Adrenal gland (tissue), 5 donors: ENCODE measurements around the gene GALNTL6.

ENCODE experiments used
- POLR2A ChIP-seq, 2 donors: fragments of 450-650 bp; IDR thresholded peaks; one replicate each; pipeline ENCODE4 v1.6.1; 2017; ENCODE audit warnings: antibody characterized with exemption in 2 of 2, mild to moderate bottlenecking in 2 of 2, moderate library complexity in 1 of 2
- TF ChIP-seq, protein P1 (sequence below), 6 experiments: fragments of 450-650 bp in 4 of 6; fragments of 200-600 bp in 2 of 6; sonication (generic) in 1 of 6; IDR thresholded peaks; 1 replicate in 5 of 6; 2 replicates in 1 of 6; pipeline versions ENCODE4 v1.5.1 to v1.8.0; 2016 to 2021; ENCODE audit warnings: antibody characterized with exemption in 6 of 6, mild to moderate bottlenecking in 2 of 6, moderate library complexity in 1 of 6
- donor health status: DM: no; HTN: no; CAD: no.

DNA sequence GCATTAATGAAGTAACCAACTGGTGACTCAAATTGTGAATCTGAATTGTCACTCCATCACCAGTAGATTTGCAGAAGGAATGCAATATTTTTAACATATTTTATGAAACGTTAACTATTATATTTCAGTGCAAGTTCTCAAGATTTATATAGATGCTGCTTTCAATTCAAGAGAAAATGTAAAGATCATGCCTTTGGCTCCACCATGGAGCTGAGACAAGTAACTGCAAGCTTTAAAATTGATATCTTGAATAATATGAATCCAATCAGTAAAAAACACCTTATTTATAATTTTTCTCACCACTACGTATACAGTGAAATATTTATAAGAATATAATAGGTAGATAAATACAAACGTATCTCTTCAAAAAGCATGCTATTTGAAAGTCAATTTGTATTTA, 27.8 kb upstream of the GALNTL6 start:
- TF ChIP-seq, protein P1, sequence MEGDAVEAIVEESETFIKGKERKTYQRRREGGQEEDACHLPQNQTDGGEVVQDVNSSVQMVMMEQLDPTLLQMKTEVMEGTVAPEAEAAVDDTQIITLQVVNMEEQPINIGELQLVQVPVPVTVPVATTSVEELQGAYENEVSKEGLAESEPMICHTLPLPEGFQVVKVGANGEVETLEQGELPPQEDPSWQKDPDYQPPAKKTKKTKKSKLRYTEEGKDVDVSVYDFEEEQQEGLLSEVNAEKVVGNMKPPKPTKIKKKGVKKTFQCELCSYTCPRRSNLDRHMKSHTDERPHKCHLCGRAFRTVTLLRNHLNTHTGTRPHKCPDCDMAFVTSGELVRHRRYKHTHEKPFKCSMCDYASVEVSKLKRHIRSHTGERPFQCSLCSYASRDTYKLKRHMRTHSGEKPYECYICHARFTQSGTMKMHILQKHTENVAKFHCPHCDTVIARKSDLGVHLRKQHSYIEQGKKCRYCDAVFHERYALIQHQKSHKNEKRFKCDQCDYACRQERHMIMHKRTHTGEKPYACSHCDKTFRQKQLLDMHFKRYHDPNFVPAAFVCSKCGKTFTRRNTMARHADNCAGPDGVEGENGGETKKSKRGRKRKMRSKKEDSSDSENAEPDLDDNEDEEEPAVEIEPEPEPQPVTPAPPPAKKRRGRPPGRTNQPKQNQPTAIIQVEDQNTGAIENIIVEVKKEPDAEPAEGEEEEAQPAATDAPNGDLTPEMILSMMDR (IDR thresholded peaks at IDR 0.05), result no peak
- no peak for TF ChIP-seq POLR2A (IDR thresholded peaks at IDR 0.05)
